T47D (cell line): Measurements from ENCODE around the gene CSRP2.

Experiments
- DNase-seq, 2 experiments: peaks; one replicate each; pipeline versions ENCODE4 v3.0.0 to v3.0.0-alpha.2; 2011 to 2012; ENCODE audit warnings: low read depth in 1 of 2, low spot score in 1 of 2
- JUND ChIP-seq: IDR thresholded peaks from 2 replicates; pipeline ENCODE4 v1.6.1; 2012; ENCODE audit warnings: low read depth
- in situ Hi-C: cut with HindIII; loops from 2 replicates; pipeline ENCODE4 v1.10.0; 2016; ENCODE audit warnings: low sequenced_read_pairs, low pct_unique_long_range_greater_than_20kb

The CSRP2 gene

DNA sequence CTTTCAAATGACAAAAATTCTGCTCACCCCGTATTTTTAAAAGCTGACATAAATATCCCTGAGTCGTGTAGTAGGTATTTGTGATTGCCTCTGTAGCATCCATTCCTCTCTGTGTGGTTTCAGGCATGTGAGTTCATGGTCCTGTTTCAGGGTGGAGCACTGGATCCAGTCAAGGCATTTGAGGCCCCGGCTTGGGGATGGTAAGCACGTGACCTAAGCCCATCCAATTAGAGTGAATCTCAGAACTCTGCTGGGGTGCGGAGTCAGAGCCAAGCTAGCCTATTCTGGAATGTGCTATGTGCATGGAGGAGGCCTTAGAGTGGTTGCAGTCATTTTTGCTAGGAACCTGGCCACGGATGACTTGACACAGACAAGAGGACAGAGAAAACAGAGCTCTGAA is 4.3 kb upstream of the CSRP2 start:
- in situ Hi-C loops = no loop called here
- TF ChIP-seq JUND = no peak
- no peak for DNase-seq

DNA sequence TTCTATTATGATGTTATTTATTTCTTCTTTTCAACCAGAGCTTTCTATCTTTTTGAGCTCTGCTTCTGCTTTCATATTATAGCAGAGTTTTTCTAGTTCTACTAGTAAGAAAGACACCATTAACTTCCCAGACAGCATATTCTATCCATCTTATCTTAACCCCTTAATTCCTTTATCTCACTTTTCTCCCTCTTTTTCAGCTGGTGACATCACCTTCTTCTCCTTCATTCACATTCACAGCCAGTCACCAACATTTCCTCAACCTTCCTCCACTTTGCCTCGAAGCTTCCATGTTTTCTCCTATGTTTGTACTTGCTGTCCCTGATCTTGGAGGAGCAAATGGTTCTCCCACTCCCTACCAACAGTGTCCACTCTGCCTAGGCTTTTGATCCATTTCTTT is 3.5 kb upstream of the CSRP2 start:
- no peak for TF ChIP-seq JUND
- no peak for DNase-seq
- in situ Hi-C loops = no loop called here

DNA sequence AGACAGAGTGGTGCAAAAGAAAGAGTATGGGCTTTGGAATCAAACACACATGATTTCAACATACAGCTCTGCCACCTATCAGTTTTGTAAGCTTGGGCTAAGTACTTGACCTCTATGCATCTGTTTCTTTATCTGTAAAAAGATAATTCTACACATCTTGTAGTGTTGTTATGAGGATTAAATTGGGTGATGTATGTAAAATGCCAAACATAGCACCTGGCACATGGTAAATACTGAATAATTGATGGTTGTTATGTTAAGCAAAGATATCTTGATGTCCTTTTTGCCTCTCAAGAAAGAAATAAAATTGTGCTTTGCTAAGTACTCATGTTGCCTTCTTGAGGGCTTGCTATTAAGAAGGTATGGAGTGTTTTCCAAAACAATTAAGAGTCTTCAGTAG is 2.3 kb upstream of the CSRP2 start:
- in situ Hi-C loops = no loop called here
- DNase-seq = no peak
- no peak for TF ChIP-seq JUND

DNA sequence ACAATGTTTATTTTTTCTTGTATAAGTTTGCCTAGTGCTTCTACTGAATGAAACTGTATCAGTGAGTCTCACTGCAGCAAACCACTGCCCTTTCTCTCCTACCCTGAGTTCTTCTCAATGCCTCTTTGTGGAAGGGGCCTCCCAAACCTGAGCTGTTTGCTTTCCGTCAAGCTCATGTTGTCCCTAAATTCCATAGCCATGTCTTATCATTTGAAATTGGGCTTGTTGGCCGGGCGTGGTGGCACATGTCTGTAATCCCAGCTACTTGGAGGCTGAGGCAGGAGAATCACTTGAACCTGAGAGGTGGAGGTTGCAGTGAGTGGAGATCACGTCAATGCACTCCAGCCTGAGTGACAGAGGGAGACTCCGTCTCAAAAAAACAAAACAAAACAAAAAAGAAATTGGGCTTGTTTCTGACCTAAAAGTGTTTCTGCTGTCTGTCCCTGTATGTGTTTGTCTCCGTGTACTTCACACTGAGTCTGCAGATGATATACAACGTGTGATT is 1.8 kb upstream of the CSRP2 start:
- in situ Hi-C loops = no loop called here
- TF ChIP-seq JUND = no peak
- DNase-seq = no peak

DNA sequence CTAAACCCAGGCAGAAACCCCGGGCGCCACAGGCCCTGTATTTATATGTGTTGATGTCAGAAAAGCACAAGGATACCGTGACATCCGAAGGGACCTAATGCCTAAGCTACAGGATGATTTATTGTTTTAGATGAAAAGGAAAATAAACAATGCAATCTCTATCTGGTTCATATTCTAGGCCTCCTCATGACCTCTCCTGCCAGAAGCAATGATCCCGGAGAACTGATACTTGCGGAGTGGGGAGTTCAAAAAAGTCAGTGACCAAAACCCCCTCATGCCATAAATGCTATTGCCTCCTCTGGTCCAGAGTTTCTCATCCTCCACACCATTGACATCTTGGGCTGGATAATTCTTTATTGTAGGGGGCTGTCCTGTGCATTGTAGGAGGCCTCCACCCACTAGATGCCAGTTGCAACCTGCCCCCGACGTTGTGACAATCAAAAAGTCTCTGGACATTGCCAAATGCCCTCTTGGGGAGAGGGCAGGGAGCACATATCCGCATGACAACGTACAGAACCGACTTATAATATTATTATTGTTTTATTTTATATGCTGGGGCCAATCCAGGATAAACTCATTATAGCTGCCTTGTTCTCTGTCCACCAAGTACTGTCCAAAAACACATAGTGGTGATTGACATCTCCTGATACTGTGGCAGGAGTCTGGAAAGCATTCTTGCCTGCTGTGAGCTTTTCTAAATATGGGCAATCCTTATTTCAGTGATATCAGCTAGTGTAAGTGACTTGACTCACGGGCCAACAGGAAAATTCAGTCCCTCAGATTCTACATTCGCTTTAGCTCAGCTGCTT is 1.1 kb upstream of the CSRP2 start:
- in situ Hi-C loops = no loop called here
- DNase-seq = no peak
- TF ChIP-seq JUND = no peak

DNA sequence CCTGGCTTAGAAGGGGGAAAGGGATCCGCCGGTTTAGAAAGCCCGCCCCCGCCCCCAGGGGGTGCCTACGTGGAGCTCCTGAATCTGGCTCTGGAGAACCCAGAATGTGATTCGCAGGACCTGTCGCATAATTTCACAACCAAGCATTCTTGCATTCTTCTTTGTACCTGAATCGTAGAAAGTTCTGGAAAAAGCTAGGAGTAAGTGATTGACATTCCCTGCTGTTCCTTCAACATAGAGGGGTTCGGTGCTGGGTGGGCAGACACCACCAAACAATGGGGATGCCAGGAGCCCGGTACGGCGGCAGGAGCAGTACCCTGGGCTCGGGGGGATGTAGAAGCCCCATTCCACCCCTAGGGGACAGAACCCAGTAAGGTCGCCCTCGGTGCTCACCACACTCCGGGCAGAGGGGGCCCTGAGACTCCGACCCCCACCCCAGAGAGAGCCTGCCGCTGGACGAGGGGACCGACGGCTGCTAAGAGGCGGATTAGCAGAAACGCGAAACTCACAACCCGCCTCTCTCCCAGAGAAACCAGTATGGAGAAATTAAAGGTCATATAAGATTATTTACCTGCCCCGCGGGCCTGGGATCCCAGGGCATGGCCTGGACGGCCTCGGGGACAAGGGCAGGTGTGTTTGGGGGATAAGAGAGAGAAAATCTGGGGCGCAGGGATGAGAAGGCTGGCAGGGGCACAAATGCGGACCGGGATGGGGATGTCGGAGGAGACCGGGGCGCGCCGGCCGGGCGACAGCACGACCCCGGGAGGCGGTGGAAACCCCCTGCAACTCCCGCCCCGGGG is 520 bp downstream of the CSRP2 start:
- in situ Hi-C loops = no loop called here
- no peak for TF ChIP-seq JUND
- no peak for DNase-seq

DNA sequence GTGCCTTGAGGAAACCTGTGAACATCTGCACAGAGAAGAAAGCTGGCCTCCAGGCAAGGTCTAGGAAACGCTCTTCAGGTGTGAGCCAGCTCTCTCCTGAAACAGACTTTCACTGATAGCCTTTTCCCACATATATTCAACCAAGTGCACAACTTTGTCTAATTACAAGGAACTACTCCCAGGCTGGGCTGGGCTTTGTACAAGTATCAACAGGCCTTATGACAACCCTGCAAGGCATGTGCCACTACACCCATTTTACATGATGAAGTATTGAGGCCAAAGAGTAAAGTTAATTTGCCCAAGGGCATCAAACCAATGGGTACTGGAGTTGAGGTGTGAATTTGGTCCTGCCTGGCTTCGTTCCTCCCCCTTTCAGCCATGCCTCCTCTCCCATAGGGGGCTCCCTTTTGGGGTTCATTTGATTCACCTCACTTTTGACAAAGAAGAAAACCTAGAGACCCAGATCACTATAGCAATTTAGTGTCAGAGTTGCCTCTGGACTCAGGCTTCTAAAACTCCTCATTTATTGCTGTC is 2.1 kb downstream of the CSRP2 start:
- no peak for DNase-seq
- in situ Hi-C loops = no loop called here
- no peak for TF ChIP-seq JUND

DNA sequence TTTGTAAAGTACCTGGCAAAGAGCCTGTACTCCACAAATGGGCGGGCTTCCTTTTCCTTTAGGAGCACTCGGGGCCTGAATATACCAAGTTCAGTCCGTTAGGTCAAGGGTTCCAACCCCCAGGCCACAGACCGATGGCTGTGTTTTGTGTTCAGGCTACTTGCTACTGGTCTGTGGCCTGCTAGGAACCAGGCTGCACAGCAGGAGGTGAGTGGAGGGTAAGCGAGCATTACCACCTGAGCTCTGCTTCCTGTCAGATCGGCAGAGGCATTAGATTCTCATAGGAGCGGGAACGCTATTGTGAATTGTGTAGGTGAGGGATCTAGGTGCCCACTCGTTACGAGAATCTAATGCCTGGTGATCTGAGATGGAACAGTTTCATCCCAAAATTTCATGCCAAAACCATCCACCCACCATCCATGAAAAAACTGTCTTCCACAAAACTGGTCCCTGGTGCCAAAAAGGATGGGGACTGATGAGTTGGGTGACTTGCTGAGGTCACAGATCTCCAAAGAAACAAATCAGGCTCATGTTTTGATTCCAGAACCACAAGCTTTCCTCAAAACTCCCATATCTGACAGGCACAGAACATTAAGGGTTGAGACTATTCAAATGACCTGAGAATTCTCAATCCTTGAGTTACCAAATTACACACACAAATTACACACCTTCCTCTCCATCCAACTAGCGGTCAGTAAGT is 4.2 kb downstream of the CSRP2 start:
- in situ Hi-C loops = no loop called here
- no peak for TF ChIP-seq JUND
- no peak for DNase-seq

DNA sequence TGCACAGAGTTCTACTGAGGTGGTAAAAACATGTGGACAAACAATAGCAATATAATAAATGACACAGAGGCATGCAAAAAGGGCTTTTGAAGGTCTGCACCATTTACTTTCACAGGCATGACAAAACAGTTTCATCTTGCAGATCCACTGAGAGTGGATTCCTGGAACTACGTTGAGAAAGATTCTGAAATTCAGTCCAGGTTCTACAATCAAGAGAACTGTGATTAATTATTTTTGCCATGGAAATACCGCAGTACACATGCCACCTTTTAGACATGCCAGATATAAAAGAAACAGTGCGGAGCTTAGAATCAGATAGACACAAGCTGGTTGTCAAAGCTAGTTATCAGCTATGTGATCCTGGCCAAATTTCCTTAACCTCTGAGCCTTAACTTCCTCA is 4.8 kb downstream of the CSRP2 start:
- no peak for DNase-seq
- in situ Hi-C loops = no loop called here
- no peak for TF ChIP-seq JUND

DNA sequence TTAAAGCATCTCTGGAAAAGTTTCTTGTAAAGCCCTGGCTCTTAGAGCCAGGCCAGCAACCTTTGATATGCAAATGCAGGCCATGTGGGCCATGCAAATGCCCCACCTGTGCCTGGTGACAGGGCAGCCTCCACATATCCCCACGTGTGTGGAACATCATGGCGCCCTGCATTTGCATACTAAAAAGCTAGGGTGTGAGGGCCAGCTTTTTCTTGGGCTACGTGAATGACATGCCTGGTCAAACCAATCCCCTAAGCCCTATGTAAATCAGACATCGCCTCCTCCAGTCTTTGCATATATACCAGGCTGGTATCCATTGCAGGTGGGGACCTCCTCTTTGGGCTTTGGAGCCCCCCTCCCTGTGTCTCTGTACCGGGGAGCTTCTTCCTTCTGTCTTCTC is 6.4 kb downstream of the CSRP2 start:
- TF ChIP-seq JUND = no peak
- DNase-seq = no peak
- in situ Hi-C loops = no loop called here

DNA sequence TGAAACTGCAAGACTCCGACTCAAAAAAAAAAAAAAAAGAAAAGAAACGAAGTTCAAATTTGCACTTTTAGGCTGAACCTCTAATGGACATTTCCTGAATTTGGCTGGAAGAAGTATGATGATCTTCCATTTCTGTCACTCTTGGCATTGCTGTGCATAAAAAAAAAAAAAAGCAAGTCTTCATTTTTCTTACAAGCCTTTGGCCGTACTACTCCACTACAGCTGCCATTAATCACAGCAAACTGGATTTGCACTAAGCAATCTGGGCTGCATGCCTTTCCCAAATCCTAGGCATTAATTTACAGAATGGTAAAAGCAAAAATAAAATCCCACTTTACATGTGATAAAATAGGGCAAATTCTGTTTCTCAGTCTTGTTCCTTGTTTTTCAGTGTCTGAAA is 7.1 kb downstream of the CSRP2 start:
- TF ChIP-seq JUND = no peak
- in situ Hi-C loops = no loop called here
- DNase-seq = no peak

DNA sequence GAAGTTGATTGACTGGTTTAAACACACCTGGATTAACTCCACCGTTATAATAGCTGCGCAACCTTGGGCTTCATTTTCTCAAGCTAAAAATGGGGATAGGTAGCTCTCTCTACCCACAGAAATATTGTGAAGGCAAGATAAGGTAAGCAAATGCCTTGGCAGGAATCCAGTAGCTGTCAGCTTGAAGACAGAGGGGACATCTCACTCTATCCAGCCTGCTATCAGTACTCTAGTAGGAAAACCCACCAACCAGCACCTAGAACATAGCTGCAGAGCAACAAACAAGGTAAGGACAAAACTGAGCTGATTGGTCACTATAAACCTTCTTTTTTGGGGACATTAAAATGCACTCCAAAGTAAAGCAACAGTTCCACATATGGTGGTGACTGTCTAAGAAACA is 7.7 kb downstream of the CSRP2 start:
- DNase-seq = no peak
- in situ Hi-C loops = no loop called here
- TF ChIP-seq JUND = no peak

DNA sequence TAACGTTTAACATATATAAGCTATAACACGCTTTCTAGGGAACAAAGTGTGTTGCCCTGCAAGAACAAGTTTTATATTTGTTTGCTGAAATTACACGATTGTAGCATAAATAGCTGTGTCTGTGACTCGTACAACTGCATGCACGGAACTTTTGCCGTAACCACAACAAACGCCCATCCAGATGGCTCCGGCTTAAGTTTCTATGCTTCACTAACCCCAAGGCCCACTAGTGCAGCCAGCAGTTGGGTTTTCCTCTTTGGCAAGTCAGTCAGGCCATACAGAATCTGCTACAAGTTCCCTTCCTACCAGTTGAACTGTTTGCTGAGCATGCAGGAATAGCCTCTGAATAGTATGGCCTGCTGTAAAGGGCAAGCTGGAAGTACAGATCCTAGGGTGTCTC is 12.1 kb downstream of the CSRP2 start:
- DNase-seq = no peak
- in situ Hi-C loops = no loop called here
- TF ChIP-seq JUND = no peak
